ENCODE data around the gene ASGR1. TPM values are rescaled to one million over a fixed set of nuclear protein-coding genes. Genes with fewer than 3 reads are reported as not detected.
"Not testable (repeated sequence)": the region's sequence is repeated elsewhere in the genome, so short reads cannot be mapped to it uniquely, and the experiment has no call there.

Gene ASGR1
- polyA plus RNA-seq, 4 donors, result 4.6 to 8.1 (median 5.2) TPM

DNA sequence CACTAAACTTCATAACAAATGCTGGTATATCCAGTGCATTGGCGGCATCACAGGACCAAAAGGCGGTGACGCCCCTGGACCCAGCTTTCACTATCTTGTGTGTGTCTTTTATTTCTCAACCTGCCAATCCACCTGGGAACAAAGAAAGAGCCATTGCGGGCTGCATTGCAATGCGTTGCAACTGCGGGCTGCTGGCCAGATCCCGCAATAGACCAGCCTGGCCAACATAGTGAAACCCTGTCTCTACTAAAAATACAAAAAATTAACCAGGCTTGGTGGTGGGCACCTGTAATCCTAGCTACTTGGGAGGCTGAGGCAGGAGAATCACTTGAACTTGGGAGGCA is 9.6 kb downstream of the ASGR1 start:
- DNase-seq (ENCODE audit: low read depth in 4 of 4, low spot score in 3 of 4), result not testable (repeated sequence)

DNA sequence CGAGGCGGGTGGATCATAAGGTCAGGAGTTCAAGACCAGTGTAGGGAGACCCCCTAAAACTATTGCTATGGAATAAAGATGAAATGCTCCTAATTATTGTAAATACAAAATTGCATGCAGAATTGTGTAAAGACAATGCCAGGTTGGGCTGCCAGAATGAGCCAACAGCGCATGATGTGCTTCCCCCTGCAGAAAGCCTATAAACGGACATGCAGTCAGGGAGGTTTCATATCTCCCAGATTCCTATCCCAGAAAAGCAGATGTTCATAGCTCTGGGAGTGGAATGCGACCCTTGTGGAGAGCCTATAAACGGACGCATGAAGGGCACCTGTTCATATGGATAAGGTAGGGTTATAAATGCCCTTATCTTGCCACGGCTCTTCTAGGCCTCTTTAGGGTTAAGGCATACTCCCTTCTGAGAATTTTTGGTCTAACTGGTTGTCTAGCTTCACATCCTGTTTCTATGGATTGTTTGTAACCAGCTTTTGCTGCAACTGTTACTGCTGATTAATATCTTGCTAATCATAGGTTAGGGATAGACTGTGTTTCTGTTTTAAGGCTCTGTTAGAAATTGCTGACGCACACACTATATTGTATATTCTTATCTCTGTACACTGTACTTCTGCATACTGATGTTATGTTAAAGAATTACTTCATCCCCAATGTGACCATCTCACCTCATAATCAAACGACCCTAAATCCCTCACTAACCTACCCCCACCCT is 10.2 kb downstream of the ASGR1 start:
- DNase-seq (ENCODE audit: low read depth in 4 of 4, low spot score in 3 of 4), result not testable (repeated sequence)

DNA sequence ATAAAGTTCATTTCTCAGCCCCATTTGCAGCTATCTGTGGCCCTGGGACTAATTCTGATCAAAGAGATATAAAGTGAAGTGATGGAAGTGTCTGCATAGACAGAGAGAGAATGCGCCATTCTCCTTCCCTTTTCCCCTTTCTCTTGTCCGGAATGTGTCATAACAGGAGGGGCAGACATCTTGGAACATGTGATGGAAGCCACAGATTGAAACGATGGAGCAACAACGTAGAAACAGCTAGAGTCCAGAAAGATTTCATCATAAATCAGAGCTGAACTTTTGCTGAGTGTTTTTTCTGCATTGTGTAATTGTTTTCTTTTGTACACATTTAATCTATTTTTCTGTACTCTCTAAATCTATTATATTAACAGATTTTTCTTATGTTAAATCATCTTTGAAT is 11.3 kb downstream of the ASGR1 start:
- no peak for DNase-seq (ENCODE audit: low read depth in 4 of 4, low spot score in 3 of 4)

DNA sequence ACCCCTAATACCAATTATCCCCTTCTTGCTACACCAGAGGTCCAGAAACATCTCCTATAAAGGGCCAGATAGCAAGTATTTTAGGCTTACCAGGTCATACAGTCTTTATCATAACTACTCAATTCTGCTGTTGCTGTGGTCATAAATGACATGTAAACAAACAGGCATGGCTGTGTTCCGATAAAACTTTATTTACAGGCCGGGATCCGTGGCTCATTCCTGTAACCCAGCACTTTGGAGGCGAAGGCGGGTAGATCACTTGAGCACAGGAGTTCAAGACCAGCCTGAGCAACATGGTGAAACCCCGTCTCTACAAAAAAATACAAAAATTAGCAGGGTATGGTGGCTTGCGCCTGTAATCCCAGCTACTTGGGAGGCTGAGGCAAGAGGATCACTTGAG is 12.3 kb downstream of the ASGR1 start:
- DNase-seq (ENCODE audit: low read depth in 4 of 4, low spot score in 3 of 4), result no peak

DNA sequence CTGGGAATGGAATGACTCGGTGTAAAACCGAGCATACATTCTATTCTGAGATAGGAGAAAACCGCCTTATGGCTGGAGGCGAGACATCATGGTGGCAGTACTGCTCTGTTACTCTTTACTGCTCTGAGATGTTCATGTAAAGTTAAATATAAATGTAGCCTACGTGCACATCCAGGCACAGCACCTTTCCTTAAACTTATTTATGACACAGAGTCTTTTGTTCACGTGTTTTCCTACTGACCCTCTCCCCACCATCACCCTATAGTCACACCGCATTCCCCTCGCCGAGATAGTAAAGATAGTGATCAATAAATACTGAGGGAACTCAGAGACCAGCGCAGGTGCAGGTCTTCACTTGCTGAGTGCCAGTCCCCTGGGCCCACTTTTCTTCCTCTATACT is 19.6 kb downstream of the ASGR1 start:
- DNase-seq (ENCODE audit: low read depth in 4 of 4, low spot score in 3 of 4), result not testable (repeated sequence)

DNA sequence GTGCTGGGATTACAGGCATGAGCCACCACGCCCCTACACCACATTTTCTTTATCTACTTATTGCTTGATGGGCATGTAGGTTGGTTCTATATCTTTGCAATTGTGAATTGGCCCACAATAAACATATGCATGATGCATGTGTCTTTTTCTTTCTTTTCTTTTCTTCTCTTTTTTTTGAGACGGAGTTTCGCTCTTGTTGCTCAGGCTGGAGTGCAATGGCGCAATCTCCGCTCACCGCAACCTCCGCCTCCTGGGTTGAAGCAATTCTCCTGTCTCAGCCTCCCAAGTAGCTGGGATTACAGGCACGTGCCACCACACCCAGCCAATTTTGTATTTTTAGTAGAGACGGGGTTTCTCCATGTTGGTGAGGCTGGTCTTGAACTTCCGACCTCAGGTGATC is 20.7 kb downstream of the ASGR1 start:
- DNase-seq (ENCODE audit: low read depth in 4 of 4, low spot score in 3 of 4), result not testable (repeated sequence)

DNA sequence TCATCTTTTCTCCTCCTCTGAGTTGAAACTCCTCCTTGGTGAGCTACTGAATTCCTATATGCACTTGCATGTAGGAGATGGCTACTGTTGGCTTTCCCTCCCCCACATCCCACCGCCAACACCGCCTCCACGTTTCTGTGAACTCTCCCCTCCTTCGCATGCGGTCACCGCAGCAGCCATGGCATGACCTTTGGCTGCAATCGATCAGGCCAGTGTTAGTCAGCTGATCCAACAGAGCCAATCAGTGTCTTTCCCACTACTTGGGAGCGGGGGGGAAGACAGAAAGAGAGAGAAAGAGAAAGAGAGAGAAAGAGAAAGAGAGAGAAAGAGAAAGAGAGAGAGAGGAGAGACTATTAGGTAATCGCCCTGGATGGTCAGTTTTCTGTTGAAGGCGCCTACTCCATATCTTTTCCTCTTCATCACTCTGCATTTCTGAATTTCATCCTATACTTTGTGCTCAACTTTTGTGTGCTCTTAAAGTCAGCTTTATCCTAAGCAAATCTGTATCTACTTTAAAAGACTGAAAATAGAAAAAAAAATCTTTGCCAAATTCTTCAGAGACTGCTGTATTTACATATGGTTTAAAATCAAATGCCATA is 22.7 kb downstream of the ASGR1 start:
- DNase-seq (ENCODE audit: low read depth in 4 of 4, low spot score in 3 of 4), result no peak

DNA sequence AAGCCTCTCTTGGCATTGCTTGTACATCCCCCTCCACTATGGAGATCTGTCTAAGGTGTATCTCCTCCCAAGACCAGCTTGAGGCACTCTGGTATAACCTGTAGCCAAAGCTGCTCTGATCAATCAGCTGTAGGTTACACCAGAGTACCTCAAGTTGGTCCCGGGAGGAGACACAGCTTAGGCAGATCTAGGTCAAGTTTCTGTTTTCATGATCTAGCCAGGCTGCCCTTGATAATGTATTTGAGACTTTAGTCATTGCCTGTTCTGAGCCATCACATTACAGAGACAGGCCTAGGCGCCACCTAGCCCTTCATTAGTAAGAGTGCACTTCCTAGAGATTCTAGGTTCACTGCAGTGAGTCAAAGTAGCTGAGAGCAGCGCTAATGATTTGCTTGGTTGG is 31.4 kb downstream of the ASGR1 start:
- no peak for DNase-seq (ENCODE audit: low read depth in 4 of 4, low spot score in 3 of 4)

DNA sequence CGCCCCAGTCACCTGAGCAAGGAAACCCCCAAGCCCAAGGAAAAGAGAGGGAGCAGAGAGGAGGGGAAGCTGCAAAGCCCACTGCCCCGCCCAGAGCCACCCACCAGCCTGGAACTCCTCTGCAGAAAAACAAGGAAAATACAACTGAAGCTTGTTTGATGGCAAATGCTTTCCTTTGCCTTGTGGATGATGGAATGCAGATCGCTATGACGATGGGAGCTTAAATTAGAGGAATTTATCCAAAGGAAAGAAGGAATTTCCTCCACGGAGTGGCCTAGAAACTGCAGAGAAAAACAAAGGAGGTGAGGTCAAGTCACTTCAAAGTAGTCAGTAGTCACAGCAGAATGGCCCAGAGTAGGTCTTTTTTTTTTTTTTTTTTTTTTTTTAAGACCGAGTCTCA is 33.1 kb downstream of the ASGR1 start:
- no peak for DNase-seq (ENCODE audit: low read depth in 4 of 4, low spot score in 3 of 4)

DNA sequence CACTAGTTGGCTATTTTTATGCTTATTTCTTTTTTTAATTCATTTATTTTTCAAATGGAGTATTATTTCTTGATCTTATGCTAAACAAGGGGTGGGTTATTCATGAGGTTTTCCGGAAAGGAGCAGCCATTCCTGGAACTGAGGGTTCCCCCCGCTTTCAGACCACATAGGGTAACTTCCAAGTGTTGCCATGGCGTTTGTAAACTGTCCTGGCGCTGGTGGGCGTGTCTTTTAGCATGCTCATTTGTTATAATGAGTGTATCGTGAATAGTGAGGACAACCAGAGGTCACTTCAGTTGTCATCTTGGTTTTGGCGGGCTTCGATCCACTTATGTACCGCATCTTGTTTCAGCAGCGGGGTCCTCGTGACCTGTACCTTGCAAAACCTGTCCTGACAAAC is 35.0 kb downstream of the ASGR1 start:
- DNase-seq (ENCODE audit: low read depth in 4 of 4, low spot score in 3 of 4), result no peak

DNA sequence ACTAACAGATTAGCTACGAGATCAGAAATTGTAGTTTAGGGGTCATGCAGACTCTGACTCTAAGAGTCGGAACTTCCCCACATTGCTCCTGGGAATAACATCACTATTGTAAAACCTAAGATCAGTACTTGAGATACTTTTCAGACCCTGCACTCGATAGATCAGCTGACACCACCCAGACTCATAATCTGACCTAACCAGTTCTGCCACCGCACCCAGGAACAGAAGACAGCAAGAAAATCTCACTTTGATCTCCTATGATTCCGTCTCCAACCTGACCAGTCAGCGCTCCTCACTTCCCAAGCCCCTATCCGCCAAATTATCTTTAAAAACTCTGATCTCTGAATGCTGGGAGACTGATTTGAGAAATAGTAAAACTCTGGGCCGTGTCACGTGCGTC is 37.3 kb downstream of the ASGR1 start:
- no peak for DNase-seq (ENCODE audit: low read depth in 4 of 4, low spot score in 3 of 4)

DNA sequence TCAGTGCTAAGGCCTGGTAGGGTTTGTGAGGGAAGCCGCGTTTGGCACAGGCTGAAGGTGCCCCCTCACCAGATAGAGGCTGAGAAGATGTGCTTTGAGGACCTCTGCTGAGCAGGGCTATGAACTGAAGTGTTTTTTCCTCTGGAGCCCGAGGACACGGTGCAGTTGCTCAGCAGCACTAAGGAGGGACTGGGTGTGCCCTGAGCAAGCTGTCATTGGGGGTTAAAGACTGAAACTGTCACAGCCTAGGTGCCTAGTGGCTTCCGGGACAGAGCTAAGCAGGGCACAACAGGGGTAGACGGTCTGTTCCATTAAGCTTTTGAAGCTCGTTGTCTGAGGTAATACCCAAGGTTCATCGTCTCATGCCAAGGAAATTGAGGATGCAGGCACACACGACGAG is 39.8 kb downstream of the ASGR1 start:
- DNase-seq (ENCODE audit: low read depth in 4 of 4, low spot score in 3 of 4), result no peak

DNA sequence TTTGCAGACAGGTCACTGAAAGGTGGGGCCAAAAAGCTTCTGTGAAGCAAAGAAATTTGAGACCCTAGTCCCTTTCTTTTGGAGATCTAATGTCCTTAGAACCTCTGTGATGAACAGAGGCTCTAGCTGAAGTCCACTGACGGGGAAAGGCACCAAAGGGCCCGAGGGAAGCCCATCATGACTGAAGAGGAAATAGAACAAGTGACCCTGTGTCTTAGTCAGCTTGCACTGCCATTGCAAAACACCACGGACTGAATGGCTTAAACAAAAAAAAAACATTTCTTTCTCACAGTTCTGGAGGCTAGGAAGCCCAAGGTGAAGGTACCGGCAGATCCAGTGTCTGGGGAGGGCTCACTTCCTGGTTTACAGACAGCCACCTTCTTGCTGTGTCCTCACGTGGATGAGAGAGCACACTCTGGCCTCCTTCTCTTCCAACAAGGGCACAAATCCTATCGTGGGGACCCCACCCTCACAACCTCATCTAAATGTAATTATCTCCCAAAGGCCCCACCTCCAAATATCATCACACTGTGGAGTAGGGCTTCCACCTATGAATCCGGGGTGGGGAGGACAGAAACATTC is 40.3 kb downstream of the ASGR1 start:
- no peak for DNase-seq (ENCODE audit: low read depth in 4 of 4, low spot score in 3 of 4)

DNA sequence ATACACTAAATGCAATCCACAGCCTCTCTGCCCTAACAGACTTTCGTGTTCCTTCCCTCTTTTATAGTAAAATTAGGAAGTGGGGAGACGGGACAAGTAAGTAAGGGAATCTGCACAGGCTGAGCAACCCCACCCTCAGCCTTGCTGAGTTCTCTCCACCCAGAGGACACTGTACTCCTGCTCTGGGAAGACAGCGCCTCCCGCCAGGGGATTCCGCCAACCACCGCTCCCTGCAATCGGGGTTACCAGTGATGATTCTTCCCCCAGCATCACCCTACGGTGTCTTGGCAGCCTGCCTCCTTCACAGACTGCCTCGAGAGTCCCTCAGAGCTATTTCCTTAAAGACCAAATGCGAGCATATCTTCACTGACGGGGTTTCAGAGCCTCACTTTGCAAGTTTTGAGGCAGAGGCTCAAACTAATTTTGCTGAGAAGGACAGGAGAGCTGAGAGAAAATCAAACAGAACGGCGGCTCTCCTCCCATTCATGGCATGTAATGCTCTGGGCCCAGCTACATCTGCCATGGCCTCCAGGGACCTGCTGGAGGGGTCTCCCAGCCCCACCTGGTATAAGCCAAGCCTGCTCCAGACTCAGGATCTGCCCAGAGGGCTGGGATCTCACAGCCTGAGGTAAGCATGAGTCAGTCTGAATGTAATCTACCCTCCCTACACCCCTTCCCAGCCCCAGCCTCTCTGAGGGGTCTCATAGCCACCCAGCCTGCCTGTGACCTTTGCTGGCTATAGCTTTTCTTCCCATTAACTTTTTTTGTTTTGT is 41.8 kb downstream of the ASGR1 start:
- no peak for DNase-seq (ENCODE audit: low read depth in 4 of 4, low spot score in 3 of 4)

DNA sequence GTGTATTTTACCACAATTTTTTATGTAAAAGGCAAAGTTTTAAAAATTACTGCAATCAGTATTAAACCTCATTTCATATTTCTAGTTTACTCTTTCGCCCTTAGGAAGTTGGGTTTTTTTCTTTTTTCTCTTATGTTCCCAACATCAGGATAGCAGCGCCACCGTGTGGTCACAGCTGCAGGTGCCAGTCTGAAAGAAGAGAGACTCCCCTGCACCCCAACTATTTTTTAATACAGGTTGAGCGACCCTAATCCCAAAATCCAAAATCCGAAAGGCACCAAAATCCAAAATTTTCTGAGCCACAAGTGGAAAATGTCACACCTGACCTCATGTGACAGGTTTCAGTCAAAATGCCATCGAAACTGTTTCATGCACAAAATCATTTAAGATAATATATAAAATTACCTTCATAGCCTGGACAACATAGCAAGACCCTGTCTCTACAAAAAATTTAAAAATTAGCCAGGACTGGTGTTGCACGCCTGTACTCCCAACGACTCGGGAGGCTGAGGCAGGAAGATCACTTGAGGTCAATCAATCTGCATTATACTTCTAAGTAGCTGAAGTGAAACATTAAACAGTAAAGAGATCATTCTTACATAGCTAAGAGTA is 42.8 kb downstream of the ASGR1 start:
- DNase-seq (ENCODE audit: low read depth in 4 of 4, low spot score in 3 of 4), result peak; percentile 48 to 68 (median 58)

DNA sequence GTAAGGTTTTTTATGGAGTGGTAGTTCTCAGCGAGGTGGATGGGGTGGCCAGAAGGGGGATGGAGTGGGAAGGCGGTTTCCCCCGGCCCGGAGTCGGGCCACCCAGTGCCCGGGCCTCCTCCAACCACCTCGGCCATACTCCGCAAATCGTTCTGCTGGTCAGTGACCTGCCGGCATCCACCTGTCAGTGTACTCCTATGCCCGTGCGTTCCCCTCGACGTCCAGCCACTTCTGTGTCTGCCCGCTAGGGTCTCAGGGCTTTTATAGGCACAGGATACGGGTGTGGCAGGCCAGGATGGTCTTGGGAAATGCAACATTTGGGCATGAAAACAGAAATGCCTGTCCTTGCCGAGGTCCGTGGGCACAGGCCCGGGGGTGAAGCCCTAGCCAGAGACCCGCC is 45.3 kb downstream of the ASGR1 start:
- DNase-seq (ENCODE audit: low read depth in 4 of 4, low spot score in 3 of 4), result no peak

DNA sequence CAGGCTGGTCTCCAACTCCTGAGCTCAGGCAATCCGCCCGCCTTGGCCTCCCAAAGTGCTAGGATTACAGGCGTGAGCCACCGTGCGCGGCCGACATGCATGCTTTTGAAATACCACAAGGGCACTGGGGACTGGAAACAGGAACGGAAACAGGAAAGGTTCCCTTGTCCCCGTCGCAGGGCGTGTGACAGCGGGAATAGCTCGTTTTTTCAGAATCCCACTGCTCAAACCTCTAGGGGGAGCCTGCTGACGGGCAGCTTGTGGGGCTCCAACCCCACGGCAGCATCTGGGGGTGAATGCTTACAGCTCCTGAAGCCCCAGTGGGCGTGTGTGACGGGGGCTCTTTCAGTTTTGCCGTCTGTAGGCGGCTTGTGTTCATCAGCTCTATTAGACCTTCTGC is 45.7 kb downstream of the ASGR1 start:
- no peak for DNase-seq (ENCODE audit: low read depth in 4 of 4, low spot score in 3 of 4)

DNA sequence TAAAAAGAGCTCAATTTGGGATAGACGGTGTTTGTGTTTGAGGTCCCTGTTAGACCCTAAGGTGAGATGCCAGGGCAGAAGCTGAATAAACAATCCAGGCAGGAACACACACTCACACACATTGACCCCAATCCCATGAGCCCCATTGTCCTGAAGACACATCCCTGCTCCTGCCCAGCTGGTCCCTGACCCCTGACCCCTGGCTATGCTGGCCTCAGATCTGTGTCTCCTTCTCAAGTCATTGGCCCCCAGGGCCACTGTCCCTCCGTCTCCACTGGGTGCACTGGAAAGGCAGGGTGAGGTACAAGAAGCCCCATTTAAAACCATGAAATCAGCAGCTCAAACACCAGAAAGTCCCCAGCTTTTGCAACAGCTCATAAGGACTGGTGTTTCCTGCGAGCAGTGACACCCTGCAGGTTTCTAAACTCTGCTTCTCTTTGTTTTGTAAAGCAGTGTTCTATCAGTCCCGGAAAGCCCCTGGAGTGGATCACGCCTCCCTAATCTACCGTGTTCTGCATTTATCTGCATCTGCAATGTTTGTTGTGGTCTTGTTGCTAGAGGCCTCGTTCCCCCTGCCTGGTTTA is 46.6 kb downstream of the ASGR1 start:
- DNase-seq (ENCODE audit: low read depth in 4 of 4, low spot score in 3 of 4), result no peak

DNA sequence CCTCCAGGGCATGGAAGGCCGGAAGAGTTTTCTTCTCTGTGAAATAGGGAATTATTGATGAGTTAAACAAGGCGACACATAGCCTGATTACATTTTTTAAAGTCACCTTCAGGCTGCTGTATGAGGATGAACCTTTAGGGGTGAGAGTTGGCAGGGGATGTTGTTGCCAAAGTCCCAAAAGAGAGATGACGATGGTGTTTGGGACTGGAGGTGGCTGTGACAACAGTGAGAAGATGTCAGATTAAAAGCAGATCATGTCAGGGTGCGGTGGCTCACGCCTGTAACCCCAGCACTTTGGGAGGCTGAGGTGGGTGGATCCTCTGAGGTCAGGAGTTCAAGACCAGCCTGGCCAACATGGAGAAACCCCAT is 47.8 kb downstream of the ASGR1 start:
- DNase-seq (ENCODE audit: low read depth in 4 of 4, low spot score in 3 of 4), result no peak

DNA sequence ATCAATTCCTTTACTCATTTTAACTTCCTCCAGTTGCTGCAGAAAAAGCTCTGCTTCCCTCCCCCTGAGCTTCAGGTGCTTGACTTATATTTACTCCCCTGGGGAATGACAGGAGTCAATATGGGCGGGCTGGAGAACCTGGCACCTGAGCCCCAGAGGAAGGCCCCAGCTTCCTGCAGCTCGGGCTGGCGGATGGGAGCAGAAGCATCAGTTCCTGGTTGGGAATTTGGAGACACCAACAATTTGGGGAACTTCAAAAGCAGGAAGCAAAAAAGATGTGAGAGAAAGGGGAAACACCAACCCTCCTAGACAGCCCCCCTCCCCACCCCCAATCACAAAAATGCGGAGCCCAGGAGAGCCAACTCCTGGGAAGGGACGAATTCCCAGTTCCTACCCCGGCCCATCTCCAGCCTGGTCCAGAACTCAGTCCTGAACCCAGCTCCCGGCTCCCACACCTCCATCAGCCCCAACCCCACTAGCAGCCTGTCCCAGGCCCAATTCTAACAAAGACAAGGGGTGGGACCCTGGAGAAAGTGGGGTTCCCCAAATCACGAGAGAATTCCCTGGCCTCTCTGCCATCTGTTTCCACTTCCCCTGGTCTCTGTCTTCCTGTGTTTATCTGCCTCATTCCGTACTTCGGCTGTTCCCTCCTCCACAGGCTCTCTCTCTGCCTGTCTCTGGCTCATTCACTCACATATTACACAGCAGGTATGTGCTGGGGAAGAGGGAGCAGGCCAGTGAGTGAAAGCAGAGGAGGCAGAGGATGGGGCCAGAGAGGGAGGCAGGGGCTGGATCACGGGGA is 48.3 kb downstream of the ASGR1 start:
- no peak for DNase-seq (ENCODE audit: low read depth in 4 of 4, low spot score in 3 of 4)

Data from right renal pelvis (tissue), 4 donors.